Kidney tubule cell (primary cell): Measurements from ENCODE around the gene ISCU.
"Not testable (repeated sequence)": the region's sequence is repeated elsewhere in the genome, so short reads cannot be mapped to it uniquely, and the experiment has no call there.

Experiments
- DNase-seq: peaks from one replicate; pipeline ENCODE4 v3.0.0-alpha.2; 2018; ENCODE audit warnings: low spot score

The ISCU gene

GRCh38 chr12:108543652-108544051, 18.7 kb upstream of the ISCU start:
- DNase-seq = no peak

- DNase-seq = no peak
Measured at GRCh38 chr12:108547686-108548085, 14.7 kb upstream of the ISCU start.

- no peak for DNase-seq
Measured at GRCh38 chr12:108548954-108549521, 13.4 kb upstream of the ISCU start.

- DNase-seq = no peak
Measured at GRCh38 chr12:108551535-108551934, 10.9 kb upstream of the ISCU start.

GRCh38 chr12:108553799-108554198, 8.6 kb upstream of the ISCU start:
- DNase-seq = no peak

GRCh38 chr12:108555383-108555782, 7.0 kb upstream of the ISCU start:
- not testable (repeated sequence) for DNase-seq

GRCh38 chr12:108559007-108559655, 3.3 kb upstream of the ISCU start:
- no peak for DNase-seq

GRCh38 chr12:108559748-108560147, 2.6 kb upstream of the ISCU start:
- no peak for DNase-seq

- peak; percentile 15 for DNase-seq
Measured at GRCh38 chr12:108560321-108560721, 2.1 kb upstream of the ISCU start.

- DNase-seq = peak; percentile 91
Measured at GRCh38 chr12:108560752-108561719, 1.4 kb upstream of the ISCU start, which contains the start of gene SART3. SART3 (minus strand) TSS chr12:108561173; CDS start chr12:108561154, 19 bp downstream.

- no peak for DNase-seq
Measured at GRCh38 chr12:108561852-108562347, 496 bp upstream of the ISCU start.

- DNase-seq = peak; percentile 86
Measured at GRCh38 chr12:108563136-108563803, 874 bp downstream of the ISCU start.

- DNase-seq = no peak
Measured at GRCh38 chr12:108563804-108564151, 1.4 kb downstream of the ISCU start.

GRCh38 chr12:108564724-108565123, 2.3 kb downstream of the ISCU start:
- no peak for DNase-seq

- DNase-seq = no peak
Measured at GRCh38 chr12:108565146-108565545, 2.8 kb downstream of the ISCU start.

GRCh38 chr12:108565976-108566375, 3.6 kb downstream of the ISCU start:
- DNase-seq = peak; percentile 95

GRCh38 chr12:108566452-108566851, 4.1 kb downstream of the ISCU start:
- DNase-seq = no peak

- DNase-seq = peak; percentile 89
Measured at GRCh38 chr12:108567406-108568337, 5.3 kb downstream of the ISCU start.

GRCh38 chr12:108568338-108569154, 6.2 kb downstream of the ISCU start:
- DNase-seq = no peak
